GM12878 (cell line): Measurements from ENCODE around the gene PLPP3. TPM values are rescaled to one million over a fixed set of nuclear protein-coding genes. Genes with fewer than 3 reads are reported as not detected.
A peak's percentile ranks its signal among the peaks of the same experiment; 100 is the strongest.

ENCODE experiments used
- DPF2 ChIP-seq: fragments of 450-650 bp; IDR thresholded peaks from 2 replicates; pipeline ENCODE4 v1.6.1; 2017; ENCODE audit warnings: mild to moderate bottlenecking
- ESRRA ChIP-seq: IDR thresholded peaks from 2 replicates; pipeline ENCODE4 v1.6.1; 2012; ENCODE audit warnings: mild to moderate bottlenecking, low read length, improper control_type of control experiment
- GATAD2B ChIP-seq: fragments of 450-650 bp; conservative IDR thresholded peaks from 2 replicates; pipeline ENCODE4 v1.6.1; 2017; ENCODE audit warnings: low read depth, mild to moderate bottlenecking, moderate library complexity
- IRF4 ChIP-seq: IDR thresholded peaks from 2 replicates; pipeline ENCODE4 v1.6.1; 2011; ENCODE audit warnings: low read depth, low read length
- JUNB ChIP-seq: IDR thresholded peaks from 2 replicates; pipeline ENCODE4 v1.6.1; 2016; ENCODE audit warnings: antibody characterized with exemption, mild to moderate bottlenecking
- KAT2A ChIP-seq: conservative IDR thresholded peaks from 2 replicates; pipeline ENCODE4 v1.6.1; 2011; ENCODE audit warnings: low read depth, low read length; ENCODE audit not compliant: control insufficient read depth
- LARP7 ChIP-seq: fragments of 450-650 bp; IDR thresholded peaks from 2 replicates; pipeline ENCODE4 v1.6.1; 2017; ENCODE audit warnings: mild to moderate bottlenecking
- NBN ChIP-seq: fragments of 450-650 bp; IDR thresholded peaks from 2 replicates; pipeline ENCODE4 v1.6.1; 2016
- NFYA ChIP-seq: IDR thresholded peaks from 2 replicates; pipeline ENCODE4 v1.6.1; 2011; ENCODE audit warnings: low read depth, mild to moderate bottlenecking, low read length, improper control_type of control experiment, borderline replicate concordance
- NR2C1 ChIP-seq: fragments of 450-650 bp; IDR thresholded peaks from 2 replicates; pipeline ENCODE4 v1.6.1; 2017; ENCODE audit warnings: antibody characterized with exemption, mild to moderate bottlenecking, moderate library complexity
- POLR2AphosphoS5 ChIP-seq: IDR thresholded peaks from 2 replicates; pipeline ENCODE4 v1.6.1; 2011; ENCODE audit warnings: mild to moderate bottlenecking, low read length, inconsistent platforms
- RUNX3 ChIP-seq: IDR thresholded peaks from 2 replicates; pipeline ENCODE4 v1.6.1; 2012; ENCODE audit warnings: low read length, inconsistent platforms
- ZNF24 ChIP-seq: fragments of 450-650 bp; IDR thresholded peaks from 2 replicates; pipeline ENCODE4 v1.6.1; 2017; ENCODE audit warnings: antibody characterized with exemption, mild to moderate bottlenecking
- polyA plus RNA-seq, 11 experiments: library from polyadenylated mRNA; depleted of rRNA in 4 of 11; unstranded in 6 of 11; stranded (reverse) in 5 of 11; fragments of >200 nt; fragmentation: Nextera tagmentation in 4 of 11; fragmentation: Illumina TruSeq in 1 of 11; extraction: Ambion mirVana in 4 of 11; extraction: Trizol in 1 of 11; gene quantifications; 1 replicate in 1 of 11; 2 replicates in 10 of 11; pipeline versions ENCODE4 v1.2.1 to v1.2.3, GENCODE V29; 2011 to 2016; ENCODE audit warnings: inconsistent platforms in 2 of 11, missing spikeins in 2 of 11, low read depth in 1 of 11
- total RNA-seq, 4 experiments: library from RNA; depleted of rRNA in 3 of 4; stranded (reverse); fragments of >200 nt in 3 of 4; fragmentation: Illumina TruSeq in 1 of 4; extraction: Trizol in 1 of 4; gene quantifications; 2 replicates each; pipeline versions ENCODE4 v1.2.1 to v1.2.3, GENCODE V29; 2013 to 2021
- TF ChIP-seq, protein P1 (sequence below): fragments of 450-650 bp; IDR thresholded peaks from 2 replicates; pipeline ENCODE4 v1.6.1; 2018; ENCODE audit warnings: mild to moderate bottlenecking, low read depth, moderate library complexity; ENCODE audit not compliant: partially characterized antibody
- TF ChIP-seq, protein P2 (sequence below): fragments of 450-650 bp; IDR thresholded peaks from 2 replicates; pipeline ENCODE4 v1.6.1; 2018; ENCODE audit warnings: borderline replicate concordance, mild to moderate bottlenecking; ENCODE audit not compliant: partially characterized antibody
- TF ChIP-seq, protein P3 (sequence below): fragments of 150-350 bp; IDR thresholded peaks from 2 replicates; pipeline ENCODE4 v1.6.1; 2016; ENCODE audit warnings: low read depth, low read length
- TF ChIP-seq, protein P4 (sequence below): IDR thresholded peaks from 2 replicates; pipeline ENCODE4 v1.6.1; 2011; ENCODE audit warnings: low read depth, low read length, improper control_type of control experiment, borderline replicate concordance
- TF ChIP-seq, protein P5 (sequence below): IDR thresholded peaks from 2 replicates; pipeline ENCODE4 v1.6.1; 2011; ENCODE audit warnings: borderline replicate concordance, low read depth, mild to moderate bottlenecking, moderate library complexity, mixed read lengths, low read length; ENCODE audit not compliant: insufficient read depth; ENCODE audit errors: extremely low read length

PLPP3 gene
- total and polyA plus RNA-seq, 10 of the 15 experiments (the other 5 are each of a cell fraction or from before 2014, with no cell fraction given) = 6.4 to 26.8 (median 9.5) TPM

DNA sequence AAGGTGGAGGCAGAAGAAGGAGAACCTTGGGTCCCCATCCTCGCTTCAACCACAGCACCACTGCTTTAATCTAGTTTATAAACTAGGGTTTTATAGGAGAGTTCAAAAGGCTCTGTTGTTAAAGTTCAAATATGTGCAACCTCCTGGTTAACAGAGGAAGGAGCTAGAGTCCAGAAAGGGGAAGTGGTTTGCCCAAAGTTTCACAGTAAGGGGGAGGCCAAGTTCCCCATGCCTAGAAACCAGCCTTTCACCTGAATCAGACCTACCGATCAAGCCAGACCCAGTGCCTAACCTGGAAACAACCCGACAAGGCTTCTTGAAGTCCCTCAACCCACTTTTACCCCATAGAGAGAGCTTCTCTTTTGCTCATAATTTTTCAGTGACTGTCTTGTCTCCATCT is 106.5 kb downstream of the PLPP3 start (continued):
- TF ChIP-seq, protein P1, sequence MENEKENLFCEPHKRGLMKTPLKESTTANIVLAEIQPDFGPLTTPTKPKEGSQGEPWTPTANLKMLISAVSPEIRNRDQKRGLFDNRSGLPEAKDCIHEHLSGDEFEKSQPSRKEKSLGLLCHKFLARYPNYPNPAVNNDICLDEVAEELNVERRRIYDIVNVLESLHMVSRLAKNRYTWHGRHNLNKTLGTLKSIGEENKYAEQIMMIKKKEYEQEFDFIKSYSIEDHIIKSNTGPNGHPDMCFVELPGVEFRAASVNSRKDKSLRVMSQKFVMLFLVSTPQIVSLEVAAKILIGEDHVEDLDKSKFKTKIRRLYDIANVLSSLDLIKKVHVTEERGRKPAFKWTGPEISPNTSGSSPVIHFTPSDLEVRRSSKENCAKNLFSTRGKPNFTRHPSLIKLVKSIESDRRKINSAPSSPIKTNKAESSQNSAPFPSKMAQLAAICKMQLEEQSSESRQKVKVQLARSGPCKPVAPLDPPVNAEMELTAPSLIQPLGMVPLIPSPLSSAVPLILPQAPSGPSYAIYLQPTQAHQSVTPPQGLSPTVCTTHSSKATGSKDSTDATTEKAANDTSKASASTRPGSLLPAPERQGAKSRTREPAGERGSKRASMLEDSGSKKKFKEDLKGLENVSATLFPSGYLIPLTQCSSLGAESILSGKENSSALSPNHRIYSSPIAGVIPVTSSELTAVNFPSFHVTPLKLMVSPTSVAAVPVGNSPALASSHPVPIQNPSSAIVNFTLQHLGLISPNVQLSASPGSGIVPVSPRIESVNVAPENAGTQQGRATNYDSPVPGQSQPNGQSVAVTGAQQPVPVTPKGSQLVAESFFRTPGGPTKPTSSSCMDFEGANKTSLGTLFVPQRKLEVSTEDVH = no peak
- peak; percentile 77 for TF ChIP-seq RUNX3
- TF ChIP-seq ZNF24 = no peak
- no peak for TF ChIP-seq JUNB
- TF ChIP-seq, protein P2, sequence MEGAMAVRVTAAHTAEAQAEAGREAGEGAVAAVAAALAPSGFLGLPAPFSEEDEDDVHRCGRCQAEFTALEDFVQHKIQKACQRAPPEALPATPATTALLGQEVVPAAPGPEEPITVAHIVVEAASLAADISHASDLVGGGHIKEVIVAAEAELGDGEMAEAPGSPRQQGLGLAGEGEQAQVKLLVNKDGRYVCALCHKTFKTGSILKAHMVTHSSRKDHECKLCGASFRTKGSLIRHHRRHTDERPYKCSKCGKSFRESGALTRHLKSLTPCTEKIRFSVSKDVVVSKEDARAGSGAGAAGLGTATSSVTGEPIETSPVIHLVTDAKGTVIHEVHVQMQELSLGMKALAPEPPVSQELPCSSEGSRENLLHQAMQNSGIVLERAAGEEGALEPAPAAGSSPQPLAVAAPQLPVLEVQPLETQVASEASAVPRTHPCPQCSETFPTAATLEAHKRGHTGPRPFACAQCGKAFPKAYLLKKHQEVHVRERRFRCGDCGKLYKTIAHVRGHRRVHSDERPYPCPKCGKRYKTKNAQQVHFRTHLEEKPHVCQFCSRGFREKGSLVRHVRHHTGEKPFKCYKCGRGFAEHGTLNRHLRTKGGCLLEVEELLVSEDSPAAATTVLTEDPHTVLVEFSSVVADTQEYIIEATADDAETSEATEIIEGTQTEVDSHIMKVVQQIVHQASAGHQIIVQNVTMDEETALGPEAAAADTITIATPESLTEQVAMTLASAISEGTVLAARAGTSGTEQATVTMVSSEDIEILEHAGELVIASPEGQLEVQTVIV = no peak
- no peak for TF ChIP-seq KAT2A
- TF ChIP-seq POLR2AphosphoS5 = no peak
- no peak for TF ChIP-seq NFYA
- TF ChIP-seq, protein P3, sequence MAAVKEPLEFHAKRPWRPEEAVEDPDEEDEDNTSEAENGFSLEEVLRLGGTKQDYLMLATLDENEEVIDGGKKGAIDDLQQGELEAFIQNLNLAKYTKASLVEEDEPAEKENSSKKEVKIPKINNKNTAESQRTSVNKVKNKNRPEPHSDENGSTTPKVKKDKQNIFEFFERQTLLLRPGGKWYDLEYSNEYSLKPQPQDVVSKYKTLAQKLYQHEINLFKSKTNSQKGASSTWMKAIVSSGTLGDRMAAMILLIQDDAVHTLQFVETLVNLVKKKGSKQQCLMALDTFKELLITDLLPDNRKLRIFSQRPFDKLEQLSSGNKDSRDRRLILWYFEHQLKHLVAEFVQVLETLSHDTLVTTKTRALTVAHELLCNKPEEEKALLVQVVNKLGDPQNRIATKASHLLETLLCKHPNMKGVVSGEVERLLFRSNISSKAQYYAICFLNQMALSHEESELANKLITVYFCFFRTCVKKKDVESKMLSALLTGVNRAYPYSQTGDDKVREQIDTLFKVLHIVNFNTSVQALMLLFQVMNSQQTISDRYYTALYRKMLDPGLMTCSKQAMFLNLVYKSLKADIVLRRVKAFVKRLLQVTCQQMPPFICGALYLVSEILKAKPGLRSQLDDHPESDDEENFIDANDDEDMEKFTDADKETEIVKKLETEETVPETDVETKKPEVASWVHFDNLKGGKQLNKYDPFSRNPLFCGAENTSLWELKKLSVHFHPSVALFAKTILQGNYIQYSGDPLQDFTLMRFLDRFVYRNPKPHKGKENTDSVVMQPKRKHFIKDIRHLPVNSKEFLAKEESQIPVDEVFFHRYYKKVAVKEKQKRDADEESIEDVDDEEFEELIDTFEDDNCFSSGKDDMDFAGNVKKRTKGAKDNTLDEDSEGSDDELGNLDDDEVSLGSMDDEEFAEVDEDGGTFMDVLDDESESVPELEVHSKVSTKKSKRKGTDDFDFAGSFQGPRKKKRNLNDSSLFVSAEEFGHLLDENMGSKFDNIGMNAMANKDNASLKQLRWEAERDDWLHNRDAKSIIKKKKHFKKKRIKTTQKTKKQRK = no peak
- no peak for TF ChIP-seq NBN
- 0 out of 2 replicates have a peak, but pooled peaks have one; percentile 45 for TF ChIP-seq GATAD2B
- TF ChIP-seq, protein P4, sequence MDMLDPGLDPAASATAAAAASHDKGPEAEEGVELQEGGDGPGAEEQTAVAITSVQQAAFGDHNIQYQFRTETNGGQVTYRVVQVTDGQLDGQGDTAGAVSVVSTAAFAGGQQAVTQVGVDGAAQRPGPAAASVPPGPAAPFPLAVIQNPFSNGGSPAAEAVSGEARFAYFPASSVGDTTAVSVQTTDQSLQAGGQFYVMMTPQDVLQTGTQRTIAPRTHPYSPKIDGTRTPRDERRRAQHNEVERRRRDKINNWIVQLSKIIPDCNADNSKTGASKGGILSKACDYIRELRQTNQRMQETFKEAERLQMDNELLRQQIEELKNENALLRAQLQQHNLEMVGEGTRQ = no peak
- TF ChIP-seq, protein P5, sequence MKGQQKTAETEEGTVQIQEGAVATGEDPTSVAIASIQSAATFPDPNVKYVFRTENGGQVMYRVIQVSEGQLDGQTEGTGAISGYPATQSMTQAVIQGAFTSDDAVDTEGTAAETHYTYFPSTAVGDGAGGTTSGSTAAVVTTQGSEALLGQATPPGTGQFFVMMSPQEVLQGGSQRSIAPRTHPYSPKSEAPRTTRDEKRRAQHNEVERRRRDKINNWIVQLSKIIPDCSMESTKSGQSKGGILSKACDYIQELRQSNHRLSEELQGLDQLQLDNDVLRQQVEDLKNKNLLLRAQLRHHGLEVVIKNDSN = no peak
- no peak for TF ChIP-seq IRF4
- no peak for TF ChIP-seq LARP7
- TF ChIP-seq NR2C1 = peak; percentile 44
- no peak for TF ChIP-seq ESRRA
- peak; percentile 94 for TF ChIP-seq DPF2
